GM12878 (cell line): ENCODE data around the gene DIO3. TPM values are rescaled to one million over a fixed set of nuclear protein-coding genes. Genes with fewer than 3 reads are reported as not detected.

Experiments
- ATAC-seq: fragments of 200-7000 bp; cut with Tn5 transposase; 3 replicates; pipeline ENCODE4 v1.9.1; 2020; ENCODE audit warnings: mild to moderate bottlenecking, moderate library complexity
- BruUV-seq: library from RNA; stranded (reverse); fragments of 400-500 nt; replicated peaks from 2 replicates; lab custom pipeline; 2021; lab: Mats Ljungman, UMichigan
- CTCF ChIA-PET: fragments of 300-600 bp; sonication (Branson Sonifier 250); formaldehyde crosslinking; extraction: SDS; loops from one replicate; lab custom pipeline; 2021; ENCODE audit warnings: inconsistent platforms; lab: Yijun Ruan, JAX
- POLR2A ChIA-PET: fragments of 350-600 bp; formaldehyde crosslinking; extraction: SDS; loops from one replicate; lab custom pipeline; 2021; ENCODE audit warnings: inconsistent platforms; lab: Charles Lee
- RAD21 ChIA-PET: fragments of 300-600 bp; sonication (Branson Sonifier 250); formaldehyde crosslinking; loops from one replicate; lab custom pipeline; 2023; ENCODE audit warnings: antibody characterized with exemption; ENCODE audit not compliant: unreplicated experiment; lab: Charles Lee
- SMC1A ChIA-PET: fragments of 300-600 bp; sonication (Branson Sonifier 250); formaldehyde crosslinking; loops from one replicate; lab custom pipeline; 2023; ENCODE audit not compliant: unreplicated experiment, uncharacterized antibody; lab: Charles Lee
- DNase-seq: peaks from one replicate; pipeline ENCODE4 v3.0.0-alpha.2; 2011; ENCODE audit warnings: low read depth, low spot score
- FAIRE-seq: peaks from 3 replicates; lab custom pipeline; 2011; peaks lifted over from hg19 to GRCh38; lab: Jason Lieb, UNC
- H2AFZ ChIP-seq: 2 replicates; pipeline ENCODE4 v1.6.0; 2011; ENCODE audit warnings: low read depth, low read length, control low read depth; ENCODE audit not compliant: control insufficient read depth
- H3K27ac ChIP-seq: 2 replicates; pipeline ENCODE4 v1.5.1; 2011; ENCODE audit warnings: control low read depth; ENCODE audit not compliant: control insufficient read depth, insufficient read depth
- H3K27me3 ChIP-seq, 2 experiments: replicated peaks in 1 of 2; 2 replicates each; pipeline versions ENCODE4 v1.6.0 to v1.6.1; 2011; ENCODE audit warnings: low read length in 1 of 2; ENCODE audit not compliant: control insufficient read depth in 2 of 2, insufficient read depth in 2 of 2
- H3K36me3 ChIP-seq, 2 experiments: 2 replicates each; pipeline ENCODE4 v1.5.1; 2011; ENCODE audit warnings: low read length in 1 of 2; ENCODE audit not compliant: control insufficient read depth in 2 of 2, insufficient read depth in 2 of 2
- H3K4me1 ChIP-seq: 2 replicates; pipeline ENCODE4 v1.6.1; 2011; ENCODE audit warnings: mild to moderate bottlenecking, low read length, moderate library complexity, mixed read lengths; ENCODE audit not compliant: control insufficient read depth, insufficient read depth
- H3K4me2 ChIP-seq: 2 replicates; pipeline ENCODE4 v1.6.0; 2011; ENCODE audit warnings: control low read depth; ENCODE audit not compliant: control insufficient read depth, insufficient read depth
- H3K4me3 ChIP-seq: fragments of 200-600 bp; sonication (generic); 2 replicates; pipeline ENCODE4 v1.5.1; 2016
- H3K79me2 ChIP-seq: 2 replicates; pipeline ENCODE4 v1.6.0; 2011; ENCODE audit warnings: low read length; ENCODE audit not compliant: control insufficient read depth, insufficient read depth
- H3K9ac ChIP-seq: 2 replicates; pipeline ENCODE4 v1.8.0; 2011; ENCODE audit warnings: low read length, control low read depth, mixed read lengths; ENCODE audit not compliant: control insufficient read depth, insufficient read depth
- H3K9me3 ChIP-seq: replicated peaks from 3 replicates; pipeline ENCODE4 v1.5.1; 2011; ENCODE audit warnings: mild to moderate bottlenecking, low read length; ENCODE audit not compliant: control insufficient read depth, insufficient read depth
- H4K20me1 ChIP-seq: 2 replicates; pipeline ENCODE4 v1.6.0; 2011; ENCODE audit not compliant: control insufficient read depth, insufficient read depth
- CHD1 ChIP-seq: IDR thresholded peaks from 2 replicates; pipeline ENCODE4 v1.6.1; 2012; ENCODE audit warnings: low read depth, low read length, improper control_type of control experiment
- ETV6 ChIP-seq, 2 experiments: fragments of 450-650 bp in 1 of 2; IDR thresholded peaks in 1 of 2; conservative IDR thresholded peaks in 1 of 2; 2 replicates each; pipeline ENCODE4 v1.6.1; 2014; ENCODE audit warnings: antibody characterized with exemption in 1 of 2, borderline replicate concordance in 1 of 2, low read depth in 1 of 2, mild to moderate bottlenecking in 1 of 2, moderate library complexity in 1 of 2
- KAT2A ChIP-seq: conservative IDR thresholded peaks from 2 replicates; pipeline ENCODE4 v1.6.1; 2011; ENCODE audit warnings: low read depth, low read length; ENCODE audit not compliant: control insufficient read depth
- KLF5 ChIP-seq: fragments of 450-650 bp; IDR thresholded peaks from 2 replicates; pipeline ENCODE4 v1.6.1; 2014; ENCODE audit warnings: mild to moderate bottlenecking; ENCODE audit not compliant: partially characterized antibody
- LARP7 ChIP-seq: fragments of 450-650 bp; IDR thresholded peaks from 2 replicates; pipeline ENCODE4 v1.6.1; 2017; ENCODE audit warnings: mild to moderate bottlenecking
- MEF2B ChIP-seq: fragments of 450-650 bp; IDR thresholded peaks from 2 replicates; pipeline ENCODE4 v1.6.1; 2018; ENCODE audit warnings: mild to moderate bottlenecking, moderate library complexity; ENCODE audit not compliant: partially characterized antibody, poor library complexity, severe bottlenecking
- NFIC ChIP-seq: IDR thresholded peaks from 2 replicates; pipeline ENCODE4 v1.6.1; 2012; ENCODE audit warnings: low read depth, mild to moderate bottlenecking, inconsistent platforms, low read length, moderate library complexity
- PML ChIP-seq: IDR thresholded peaks from 2 replicates; pipeline ENCODE4 v1.6.1; 2012; ENCODE audit warnings: low read length, inconsistent platforms
- POLR2AphosphoS5 ChIP-seq: IDR thresholded peaks from 2 replicates; pipeline ENCODE4 v1.6.1; 2011; ENCODE audit warnings: mild to moderate bottlenecking, low read length, inconsistent platforms
- SPI1 ChIP-seq: IDR thresholded peaks from 2 replicates; pipeline ENCODE4 v1.6.1; 2011; ENCODE audit warnings: low read depth, mild to moderate bottlenecking, low read length, moderate library complexity, borderline replicate concordance; ENCODE audit not compliant: insufficient read depth
- SREBF2 ChIP-seq: IDR thresholded peaks from 2 replicates; pipeline ENCODE4 v1.6.1; 2012; ENCODE audit warnings: mild to moderate bottlenecking, low read length
- TCF3 ChIP-seq: IDR thresholded peaks from 2 replicates; pipeline ENCODE4 v1.6.1; 2012; ENCODE audit warnings: low read depth, mild to moderate bottlenecking, low read length, borderline replicate concordance; ENCODE audit not compliant: insufficient read depth
- TCF7 ChIP-seq: IDR thresholded peaks from 2 replicates; pipeline ENCODE4 v1.6.1; 2014; ENCODE audit warnings: antibody characterized with exemption, borderline replicate concordance
- WGBS: methylation state at CpG from one replicate; pipeline ENCODE4 v1.1.6; 2016; ENCODE audit warnings: low lambda C conversion rate; ENCODE audit not compliant: insufficient replicate concordance, insufficient coverage; ENCODE audit errors: missing lambda C conversion rate; 5-methylcytosine and 5-hydroxymethylcytosine counted together
- in situ Hi-C: fragments of 300-500 bp; cut with MboI; formaldehyde crosslinking; loops from 9 replicates; pipeline ENCODE4 v1.14.3; 2018; ENCODE audit warnings: mixed read lengths
- intact Hi-C: fragments of 100-400 bp; cut with micrococcal nuclease; formaldehyde crosslinking; loops from one replicate; pipeline ENCODE4 v1.14.2; 2022; ENCODE audit not compliant: unreplicated experiment
- polyA plus RNA-seq, 11 experiments: library from polyadenylated mRNA; depleted of rRNA in 4 of 11; unstranded in 6 of 11; stranded (reverse) in 5 of 11; fragments of >200 nt; fragmentation: Nextera tagmentation in 4 of 11; fragmentation: Illumina TruSeq in 1 of 11; extraction: Ambion mirVana in 4 of 11; extraction: Trizol in 1 of 11; gene quantifications; 1 replicate in 1 of 11; 2 replicates in 10 of 11; pipeline versions ENCODE4 v1.2.1 to v1.2.3, GENCODE V29; 2011 to 2016; ENCODE audit warnings: inconsistent platforms in 2 of 11, missing spikeins in 2 of 11, low read depth in 1 of 11
- total RNA-seq, 4 experiments: library from RNA; depleted of rRNA in 3 of 4; stranded (reverse); fragments of >200 nt in 3 of 4; fragmentation: Illumina TruSeq in 1 of 4; extraction: Trizol in 1 of 4; gene quantifications; 2 replicates each; pipeline versions ENCODE4 v1.2.1 to v1.2.3, GENCODE V29; 2013 to 2021
- TF ChIP-seq, protein P1 (sequence below): fragments of 450-650 bp; IDR thresholded peaks from 2 replicates; pipeline ENCODE4 v1.6.1; 2017; ENCODE audit warnings: antibody characterized with exemption, mild to moderate bottlenecking, moderate library complexity
- TF ChIP-seq, protein P2 (sequence below): fragments of 450-650 bp; IDR thresholded peaks from 2 replicates; pipeline ENCODE4 v1.6.1; 2018; ENCODE audit warnings: mild to moderate bottlenecking, low read depth, moderate library complexity; ENCODE audit not compliant: partially characterized antibody
- TF ChIP-seq, protein P3 (sequence below): fragments of 450-650 bp; IDR thresholded peaks from 2 replicates; pipeline ENCODE4 v1.6.1; 2017; ENCODE audit warnings: low read depth, mild to moderate bottlenecking, moderate library complexity
- TF ChIP-seq, protein P4 (sequence below): IDR thresholded peaks from 2 replicates; pipeline ENCODE4 v1.6.1; 2011; ENCODE audit warnings: low read depth, low read length, improper control_type of control experiment, borderline replicate concordance

The DIO3 gene
- total and polyA plus RNA-seq, 10 of the 15 experiments (the other 5 are each of a cell fraction or from before 2014, with no cell fraction given) = not detected

DNA sequence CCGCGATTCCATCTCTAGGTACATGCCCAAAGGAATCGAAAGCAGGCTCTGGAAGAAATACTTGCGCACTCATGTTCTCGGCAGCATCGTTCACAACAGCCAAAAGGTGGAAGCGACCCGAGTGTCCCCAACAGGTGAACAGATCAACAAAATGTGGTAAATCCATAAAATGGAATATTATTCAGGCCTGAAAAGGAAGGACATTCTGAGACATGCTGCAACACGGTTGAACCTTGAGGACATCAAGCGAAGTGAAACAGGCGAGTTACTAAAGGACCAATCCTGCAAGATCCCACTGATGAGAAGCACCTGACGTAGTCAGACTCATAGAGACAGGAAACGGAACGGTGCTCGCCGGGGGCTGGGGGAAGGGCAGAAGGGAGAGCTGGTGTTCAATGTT, 17.5 kb upstream of the DIO3 start:
- RAD21 ChIA-PET = no interaction called here
- Histone ChIP-seq H3K79me2 (no peaks in the 10 kb centered on the region), H3K9me3 (no peaks in the 10 kb centered on the region; the same call in 2 of the 3 replicates), H3K4me2 (no peak overlapping the region), H3K4me1 (no peaks in the 10 kb centered on the region), H2AFZ (no peak overlapping the region), H3K4me3 (no peak overlapping the region), H3K9ac (no peak overlapping the region), H4K20me1 (no peaks in the 10 kb centered on the region), H3K36me3 (no peaks in the 10 kb centered on the region; a peak in 1 of 4 replicates), H3K27ac (no peak overlapping the region), H3K27me3 (no peaks in the 10 kb centered on the region)
- 54% methylated on average over 16 of the region's 16 CpGs for WGBS
- CTCF ChIA-PET = no interaction called here
- intact Hi-C loops (no loop called here), in situ Hi-C loops (no loop called here)
- no TSS peak for BruUV-seq
- FAIRE-seq (no peak), ATAC-seq (no peak), DNase-seq (no peak)
- SMC1A ChIA-PET = no interaction called here
- POLR2A ChIA-PET = no interaction called here
- TF ChIP-seq SPI1 = no peak
- no peak for TF ChIP-seq TCF7
- no peak for TF ChIP-seq MEF2B
- no peak for TF ChIP-seq SREBF2
- no peak for TF ChIP-seq ETV6 (conservative IDR thresholded peaks at IDR 0.05 in 1 of 2, IDR thresholded peaks at IDR 0.05 in 1 of 2; ENCODE audit: borderline replicate concordance in 1 of 2, low read depth in 1 of 2)
- TF ChIP-seq POLR2AphosphoS5 = no peak
- no peak for TF ChIP-seq KLF5
- TF ChIP-seq, protein P1, sequence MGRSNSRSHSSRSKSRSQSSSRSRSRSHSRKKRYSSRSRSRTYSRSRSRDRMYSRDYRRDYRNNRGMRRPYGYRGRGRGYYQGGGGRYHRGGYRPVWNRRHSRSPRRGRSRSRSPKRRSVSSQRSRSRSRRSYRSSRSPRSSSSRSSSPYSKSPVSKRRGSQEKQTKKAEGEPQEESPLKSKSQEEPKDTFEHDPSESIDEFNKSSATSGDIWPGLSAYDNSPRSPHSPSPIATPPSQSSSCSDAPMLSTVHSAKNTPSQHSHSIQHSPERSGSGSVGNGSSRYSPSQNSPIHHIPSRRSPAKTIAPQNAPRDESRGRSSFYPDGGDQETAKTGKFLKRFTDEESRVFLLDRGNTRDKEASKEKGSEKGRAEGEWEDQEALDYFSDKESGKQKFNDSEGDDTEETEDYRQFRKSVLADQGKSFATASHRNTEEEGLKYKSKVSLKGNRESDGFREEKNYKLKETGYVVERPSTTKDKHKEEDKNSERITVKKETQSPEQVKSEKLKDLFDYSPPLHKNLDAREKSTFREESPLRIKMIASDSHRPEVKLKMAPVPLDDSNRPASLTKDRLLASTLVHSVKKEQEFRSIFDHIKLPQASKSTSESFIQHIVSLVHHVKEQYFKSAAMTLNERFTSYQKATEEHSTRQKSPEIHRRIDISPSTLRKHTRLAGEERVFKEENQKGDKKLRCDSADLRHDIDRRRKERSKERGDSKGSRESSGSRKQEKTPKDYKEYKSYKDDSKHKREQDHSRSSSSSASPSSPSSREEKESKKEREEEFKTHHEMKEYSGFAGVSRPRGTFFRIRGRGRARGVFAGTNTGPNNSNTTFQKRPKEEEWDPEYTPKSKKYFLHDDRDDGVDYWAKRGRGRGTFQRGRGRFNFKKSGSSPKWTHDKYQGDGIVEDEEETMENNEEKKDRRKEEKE = no peak
- no peak for TF ChIP-seq PML
- TF ChIP-seq CHD1 = no peak
- TF ChIP-seq, protein P2, sequence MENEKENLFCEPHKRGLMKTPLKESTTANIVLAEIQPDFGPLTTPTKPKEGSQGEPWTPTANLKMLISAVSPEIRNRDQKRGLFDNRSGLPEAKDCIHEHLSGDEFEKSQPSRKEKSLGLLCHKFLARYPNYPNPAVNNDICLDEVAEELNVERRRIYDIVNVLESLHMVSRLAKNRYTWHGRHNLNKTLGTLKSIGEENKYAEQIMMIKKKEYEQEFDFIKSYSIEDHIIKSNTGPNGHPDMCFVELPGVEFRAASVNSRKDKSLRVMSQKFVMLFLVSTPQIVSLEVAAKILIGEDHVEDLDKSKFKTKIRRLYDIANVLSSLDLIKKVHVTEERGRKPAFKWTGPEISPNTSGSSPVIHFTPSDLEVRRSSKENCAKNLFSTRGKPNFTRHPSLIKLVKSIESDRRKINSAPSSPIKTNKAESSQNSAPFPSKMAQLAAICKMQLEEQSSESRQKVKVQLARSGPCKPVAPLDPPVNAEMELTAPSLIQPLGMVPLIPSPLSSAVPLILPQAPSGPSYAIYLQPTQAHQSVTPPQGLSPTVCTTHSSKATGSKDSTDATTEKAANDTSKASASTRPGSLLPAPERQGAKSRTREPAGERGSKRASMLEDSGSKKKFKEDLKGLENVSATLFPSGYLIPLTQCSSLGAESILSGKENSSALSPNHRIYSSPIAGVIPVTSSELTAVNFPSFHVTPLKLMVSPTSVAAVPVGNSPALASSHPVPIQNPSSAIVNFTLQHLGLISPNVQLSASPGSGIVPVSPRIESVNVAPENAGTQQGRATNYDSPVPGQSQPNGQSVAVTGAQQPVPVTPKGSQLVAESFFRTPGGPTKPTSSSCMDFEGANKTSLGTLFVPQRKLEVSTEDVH = no peak
- TF ChIP-seq, protein P3, sequence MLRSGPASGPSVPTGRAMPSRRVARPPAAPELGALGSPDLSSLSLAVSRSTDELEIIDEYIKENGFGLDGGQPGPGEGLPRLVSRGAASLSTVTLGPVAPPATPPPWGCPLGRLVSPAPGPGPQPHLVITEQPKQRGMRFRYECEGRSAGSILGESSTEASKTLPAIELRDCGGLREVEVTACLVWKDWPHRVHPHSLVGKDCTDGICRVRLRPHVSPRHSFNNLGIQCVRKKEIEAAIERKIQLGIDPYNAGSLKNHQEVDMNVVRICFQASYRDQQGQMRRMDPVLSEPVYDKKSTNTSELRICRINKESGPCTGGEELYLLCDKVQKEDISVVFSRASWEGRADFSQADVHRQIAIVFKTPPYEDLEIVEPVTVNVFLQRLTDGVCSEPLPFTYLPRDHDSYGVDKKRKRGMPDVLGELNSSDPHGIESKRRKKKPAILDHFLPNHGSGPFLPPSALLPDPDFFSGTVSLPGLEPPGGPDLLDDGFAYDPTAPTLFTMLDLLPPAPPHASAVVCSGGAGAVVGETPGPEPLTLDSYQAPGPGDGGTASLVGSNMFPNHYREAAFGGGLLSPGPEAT = no peak
- no peak for TF ChIP-seq NFIC
- TF ChIP-seq, protein P4, sequence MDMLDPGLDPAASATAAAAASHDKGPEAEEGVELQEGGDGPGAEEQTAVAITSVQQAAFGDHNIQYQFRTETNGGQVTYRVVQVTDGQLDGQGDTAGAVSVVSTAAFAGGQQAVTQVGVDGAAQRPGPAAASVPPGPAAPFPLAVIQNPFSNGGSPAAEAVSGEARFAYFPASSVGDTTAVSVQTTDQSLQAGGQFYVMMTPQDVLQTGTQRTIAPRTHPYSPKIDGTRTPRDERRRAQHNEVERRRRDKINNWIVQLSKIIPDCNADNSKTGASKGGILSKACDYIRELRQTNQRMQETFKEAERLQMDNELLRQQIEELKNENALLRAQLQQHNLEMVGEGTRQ = no peak
- no peak for TF ChIP-seq TCF3
- TF ChIP-seq KAT2A = no peak
- TF ChIP-seq LARP7 = no peak
